ENCODE results near the gene SYNGAP1. TPM values are rescaled to one million over a fixed set of nuclear protein-coding genes. Genes with fewer than 3 reads are reported as not detected.
A peak's percentile ranks its signal among the peaks of the same experiment; 100 is the strongest.

The SYNGAP1 gene
- total RNA-seq, 2 experiments from 2014 or later: 42.0 to 48.2 TPM

- H3K36me3 Mint-ChIP-seq (ENCODE audit: low read depth): peaks cover 39% of the 10 kb centered on the region
- H3K27me3 Mint-ChIP-seq (ENCODE audit: low read depth): peaks cover 3% of the 10 kb centered on the region
- peaks cover 66% of the 10 kb centered on the region for H3K4me1 Mint-ChIP-seq (ENCODE audit: low read depth)
- peak overlapping the region; percentile 96 for H3K4me3 Mint-ChIP-seq
- H3K9me3 Mint-ChIP-seq (ENCODE audit: insufficient read depth): no peaks in the 10 kb centered on the region
- ATAC-seq: no peak
- CTCF ChIA-PET: interaction anchor here (0.8 to 2.3 kb wide), 2 partner anchors 10 to 12 kb away, joined by 4 to 10 read pairs; no protein-coding TSS in a partner anchor
- POLR2A ChIA-PET: interaction anchor here (0.8 to 2.8 kb wide), 6 partner anchors 9 to 145 kb away, joined by 3 to 12 read pairs (median 10); partner anchors contain the start of genes B3GALT4, RPS18 and VPS52
- DNase-seq: no peak
- H3K27ac Mint-ChIP-seq: peak overlapping the region; percentile 74
Measured at GRCh38 chr6:33416386-33417127, 3.3 kb upstream of the SYNGAP1 start.

- ChIA-PET CTCF (interaction anchor here (0.7 to 2.3 kb wide), 7 partner anchors 9 to 219 kb away, joined by 3 to 10 read pairs (median 4); no protein-coding TSS in a partner anchor), POLR2A (interaction anchor here (0.6 to 3.1 kb wide), 10 partner anchors 9 to 159 kb away, joined by 3 to 23 read pairs (median 10); partner anchors contain the start of genes B3GALT4, RPS18, VPS52 and ZBTB9)
- Mint-ChIP-seq H3K4me1 (ENCODE audit: low read depth) (peaks cover 63% of the 10 kb centered on the region), H3K27me3 (ENCODE audit: low read depth) (peaks cover 6% of the 10 kb centered on the region), H3K4me3 (peak overlapping the region; percentile 96), H3K27ac (peak overlapping the region; percentile 98), H3K9me3 (ENCODE audit: insufficient read depth) (no peaks in the 10 kb centered on the region), H3K36me3 (ENCODE audit: low read depth) (peaks cover 37% of the 10 kb centered on the region)
- DNase-seq: peak; percentile 37
- no peak for ATAC-seq
Measured at GRCh38 chr6:33417128-33417902, 2.5 kb upstream of the SYNGAP1 start.

DNA sequence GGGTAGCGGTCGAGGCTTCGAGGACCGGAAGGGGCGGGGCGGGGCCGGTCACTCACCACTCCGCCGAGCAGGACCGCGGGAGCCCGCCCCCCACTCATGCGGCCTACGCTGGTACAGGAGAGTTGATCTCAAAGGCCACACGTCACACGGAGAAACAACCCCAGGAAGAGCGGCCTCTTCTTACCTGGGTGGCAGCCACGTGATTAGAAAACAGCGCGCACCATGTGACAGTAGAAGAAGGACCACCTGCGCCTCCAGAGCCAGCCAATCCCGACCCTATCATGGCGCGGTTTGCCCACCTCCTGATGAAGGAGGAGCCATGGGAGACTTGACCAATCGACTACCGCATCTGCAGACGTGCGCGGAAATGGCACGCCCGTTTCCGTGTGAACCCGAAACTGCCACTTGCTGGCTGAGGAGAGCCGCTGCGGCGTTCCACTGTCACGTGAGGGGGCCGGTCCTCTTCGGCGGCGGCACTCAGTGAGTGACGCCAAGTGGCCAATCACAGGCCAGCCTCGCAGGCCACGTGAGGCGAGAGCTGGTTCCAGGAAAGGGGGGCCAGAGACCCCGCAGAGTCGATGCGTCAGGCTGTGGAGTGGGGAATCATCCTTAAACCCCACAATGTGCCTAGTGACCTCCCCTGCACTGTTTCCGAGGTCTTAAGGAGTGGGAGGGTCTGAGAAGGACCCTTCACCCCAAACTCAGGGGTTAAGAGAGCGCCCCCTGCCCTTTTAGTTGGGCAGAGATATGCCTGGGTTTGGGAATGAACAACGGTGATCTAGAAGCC is 1.8 kb upstream of the SYNGAP1 start, which contains the start of gene CUTA:
Gene CUTA, minus strand, starts transcription at position 205 of the 787 bp plus-strand sequence. Its CDS starts 107 bp downstream, at position 98.
- Mint-ChIP-seq H3K27ac (peak within 1 kb of the TSS; percentile 98), H3K36me3 (ENCODE audit: low read depth) (peaks cover 29% of the 10 kb centered on the region), H3K9me3 (ENCODE audit: insufficient read depth) (no peaks in the 10 kb centered on the region), H3K4me3 (peak within 1 kb of the TSS; percentile 96), H3K4me1 (ENCODE audit: low read depth) (peaks cover 60% of the 10 kb centered on the region), H3K27me3 (ENCODE audit: low read depth) (peaks cover 7% of the 10 kb centered on the region)
- DNase-seq (peak; percentile 100), ATAC-seq (peak; percentile 92)
- CTCF ChIA-PET: interaction anchor here (0.7 to 2.8 kb wide), 13 partner anchors 8 to 220 kb away, joined by 3 to 21 read pairs (median 5); partner anchors contain the start of gene ZBTB22
- POLR2A ChIA-PET: interaction anchor here (0.7 to 3.1 kb wide), 12 partner anchors 8 to 152 kb away, joined by 3 to 23 read pairs (median 8); partner anchors contain the start of genes B3GALT4, PFDN6, RPS18 and VPS52

DNA sequence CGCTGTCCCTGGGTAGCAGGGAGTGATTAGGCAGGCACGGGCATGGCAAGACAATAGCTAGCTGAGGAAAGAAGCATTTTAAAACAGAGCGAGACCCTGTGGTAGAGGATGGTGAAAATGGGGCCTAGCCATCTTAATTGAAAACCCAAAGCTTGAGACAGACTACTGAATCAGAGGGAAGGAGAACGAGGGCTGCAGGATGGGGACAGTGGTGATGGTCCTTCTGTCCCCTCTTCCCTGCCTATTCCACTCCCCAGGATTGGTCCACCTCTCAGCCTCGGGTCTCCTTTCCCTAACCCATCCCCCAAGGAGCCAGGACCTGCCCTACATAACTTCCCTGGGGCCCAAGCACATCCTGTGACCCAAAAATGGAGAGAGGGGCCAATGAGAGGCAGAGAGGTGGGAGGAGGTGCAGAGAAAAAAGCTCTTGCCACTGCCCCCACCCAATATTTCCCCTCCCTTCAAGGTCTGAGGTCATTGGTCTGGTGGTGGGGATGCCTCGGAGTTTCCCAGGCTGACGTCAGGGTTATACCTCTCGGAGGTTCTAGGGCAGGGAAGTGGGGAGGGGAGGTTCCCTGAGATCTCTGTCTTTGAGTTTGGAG is 1.1 kb upstream of the SYNGAP1 start:
- POLR2A ChIA-PET: interaction anchor here (0.7 to 3.1 kb wide), 11 partner anchors 8 to 159 kb away, joined by 3 to 23 read pairs (median 9); partner anchors contain the start of genes B3GALT4, PFDN6, RPS18 and VPS52
- Mint-ChIP-seq H3K4me3 (peak overlapping the region; percentile 96), H3K9me3 (ENCODE audit: insufficient read depth) (no peaks in the 10 kb centered on the region), H3K36me3 (ENCODE audit: low read depth) (peaks cover 26% of the 10 kb centered on the region), H3K27me3 (ENCODE audit: low read depth) (peaks cover 7% of the 10 kb centered on the region), H3K4me1 (ENCODE audit: low read depth) (peaks cover 60% of the 10 kb centered on the region), H3K27ac (peak overlapping the region; percentile 98)
- CTCF ChIA-PET: interaction anchor here (0.9 to 2.8 kb wide), 14 partner anchors 7 to 429 kb away, joined by 3 to 21 read pairs (median 4); partner anchors contain the start of gene ZBTB22
- ATAC-seq (no peak), DNase-seq (peak; percentile 58)

GRCh38 chr6:33420491-33421343 is 852 bp downstream of the SYNGAP1 start:
- POLR2A ChIA-PET: interaction anchor here (3.1 kb wide), 1 partner anchor 10 kb away, joined by 23 read pairs; no protein-coding TSS in a partner anchor
- Mint-ChIP-seq H3K27ac (no peak overlapping the region), H3K4me3 (peak overlapping the region; percentile 40), H3K9me3 (ENCODE audit: insufficient read depth) (no peaks in the 10 kb centered on the region), H3K4me1 (ENCODE audit: low read depth) (peaks cover 58% of the 10 kb centered on the region), H3K27me3 (ENCODE audit: low read depth) (peaks cover 7% of the 10 kb centered on the region), H3K36me3 (ENCODE audit: low read depth) (peaks cover 12% of the 10 kb centered on the region)
- ATAC-seq (no peak), DNase-seq (no peak)
- CTCF ChIA-PET: interaction anchor here (2.8 kb wide), 1 partner anchor 9 kb away, joined by 21 read pairs; no protein-coding TSS in a partner anchor

DNA sequence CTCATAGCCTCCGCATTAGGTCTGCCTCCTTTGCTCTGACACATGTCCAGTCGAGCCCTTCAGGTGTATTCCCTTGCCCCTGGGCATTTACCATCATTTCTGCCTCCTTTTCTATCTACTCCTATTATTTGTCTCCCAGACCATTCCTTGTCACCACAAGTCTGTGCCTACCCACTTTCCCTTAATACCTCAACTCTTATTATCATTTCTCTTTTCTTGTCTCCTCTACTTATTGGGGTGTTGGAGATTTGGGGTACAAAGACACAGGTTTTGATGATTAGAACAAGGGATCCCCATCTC is 1.4 kb downstream of the SYNGAP1 start:
- no peak for ATAC-seq
- peaks cover 55% of the 10 kb centered on the region for H3K4me1 Mint-ChIP-seq (ENCODE audit: low read depth)
- no peak for DNase-seq
- CTCF ChIA-PET: no interaction called here
- POLR2A ChIA-PET: no interaction called here
- no peak overlapping the region for H3K4me3 Mint-ChIP-seq
- no peaks in the 10 kb centered on the region for H3K9me3 Mint-ChIP-seq (ENCODE audit: insufficient read depth)
- H3K27ac Mint-ChIP-seq: no peak overlapping the region
- peaks cover 8% of the 10 kb centered on the region for H3K36me3 Mint-ChIP-seq (ENCODE audit: low read depth)
- H3K27me3 Mint-ChIP-seq (ENCODE audit: low read depth): peaks cover 7% of the 10 kb centered on the region

DNA sequence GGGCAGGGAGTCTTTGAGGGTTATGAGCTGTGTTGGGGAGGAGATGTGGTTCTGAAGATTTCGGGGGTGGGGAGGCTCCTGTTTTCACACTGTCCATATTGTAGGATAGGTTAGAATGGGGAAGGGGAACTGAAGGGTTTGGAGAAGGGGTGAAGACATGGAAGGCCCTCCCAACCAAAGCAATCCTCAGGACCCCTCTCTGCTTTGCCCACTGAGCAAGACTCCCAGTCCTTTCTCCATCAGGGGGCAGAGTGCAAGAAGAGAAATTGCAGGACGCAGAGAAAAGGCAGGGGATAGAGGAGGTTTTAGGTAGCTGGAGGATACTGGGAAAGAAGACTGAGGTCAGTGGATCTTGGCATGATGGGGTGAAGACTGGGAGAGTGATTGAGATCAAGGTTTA is 3.9 kb downstream of the SYNGAP1 start:
- Mint-ChIP-seq H3K4me1 (ENCODE audit: low read depth) (peaks cover 60% of the 10 kb centered on the region), H3K4me3 (peak overlapping the region; percentile 88), H3K9me3 (ENCODE audit: insufficient read depth) (no peaks in the 10 kb centered on the region), H3K27me3 (ENCODE audit: low read depth) (peaks cover 7% of the 10 kb centered on the region), H3K27ac (no peak overlapping the region), H3K36me3 (ENCODE audit: low read depth) (peaks cover 3% of the 10 kb centered on the region)
- DNase-seq (no peak), ATAC-seq (no peak)
- POLR2A ChIA-PET: interaction anchor here (3.0 kb wide), 1 partner anchor 9 kb away, joined by 12 read pairs; no protein-coding TSS in a partner anchor
- CTCF ChIA-PET: no interaction called here

GRCh38 chr6:33424855-33425667 is 5.2 kb downstream of the SYNGAP1 start:
- peak overlapping the region; percentile 88 for H3K4me3 Mint-ChIP-seq
- peaks cover 3% of the 10 kb centered on the region for H3K36me3 Mint-ChIP-seq (ENCODE audit: low read depth)
- H3K27ac Mint-ChIP-seq: peak overlapping the region; percentile 89
- CTCF ChIA-PET: interaction anchor here (1.0 to 2.4 kb wide), 13 partner anchors 7 to 196 kb away, joined by 3 to 11 read pairs (median 5); partner anchors contain the start of genes B3GALT4, BAK1, CUTA and ITPR3
- ATAC-seq: no peak
- POLR2A ChIA-PET: interaction anchor here (0.6 to 3.0 kb wide), 8 partner anchors 10 to 149 kb away, joined by 3 to 12 read pairs (median 4); partner anchors contain the start of genes B3GALT4 and ZBTB9
- H3K27me3 Mint-ChIP-seq (ENCODE audit: low read depth): peaks cover 7% of the 10 kb centered on the region
- H3K9me3 Mint-ChIP-seq (ENCODE audit: insufficient read depth): no peaks in the 10 kb centered on the region
- DNase-seq: no peak
- peaks cover 61% of the 10 kb centered on the region for H3K4me1 Mint-ChIP-seq (ENCODE audit: low read depth)
